Motor neuron (in vitro differentiated cells): ENCODE data around the gene NUDT7. TPM values are rescaled to one million over a fixed set of nuclear protein-coding genes. Genes with fewer than 3 reads are reported as not detected.
A peak's percentile ranks its signal among the peaks of the same experiment; 100 is the strongest.

Source experiments
- ATAC-seq, 8 experiments: fragments of 200-7000 bp; cut with Tn5 transposase; replicated peaks in 6 of 8; 2 replicates each; pipeline ENCODE4 v1.8.0; 2021; ENCODE audit warnings: mild to moderate bottlenecking in 8 of 8, moderate library complexity in 8 of 8
- H3K27ac ChIP-seq, 2 donors: fragments of 250-450 bp; sonication (Bioruptor Pico); 2 replicates each; pipeline ENCODE4 v1.9.0; 2021; ENCODE audit warnings: antibody characterized with exemption in 2 of 2, mild to moderate bottlenecking in 2 of 2, moderate library complexity in 1 of 2
- H3K4me1 ChIP-seq, 2 donors: fragments of 250-450 bp; sonication (Bioruptor Pico); replicated peaks in 1 of 2; 2 replicates each; pipeline ENCODE4 v1.6.1; 2021; ENCODE audit warnings: antibody characterized with exemption in 2 of 2, mild to moderate bottlenecking in 2 of 2, moderate library complexity in 1 of 2
- H3K4me3 ChIP-seq, 5 donors: fragments of 250-450 bp; sonication (Bioruptor Pico); 2 replicates each; pipeline ENCODE4 v1.9.0; 2021; ENCODE audit warnings: antibody characterized with exemption in 5 of 5, mild to moderate bottlenecking in 5 of 5, moderate library complexity in 4 of 5
- WGBS, 10 experiments: fragments of 450-650 bp; shearing (Covaris generic); methylation state at CpG; one replicate each; pipeline ENCODE4 v1.0.0; 2022; 5-methylcytosine and 5-hydroxymethylcytosine counted together
- in situ Hi-C, 9 experiments: fragments of 400-800 bp; cut with MboI; loops; one replicate each; pipeline ENCODE4 v1.15.0; 2021; ENCODE audit warnings: low sequenced_read_pairs in 9 of 9, low pct_unique_long_range_greater_than_20kb in 2 of 9; ENCODE audit not compliant: unreplicated experiment in 9 of 9
- total RNA-seq, 8 experiments: library from RNA; unstranded; fragments of 300-600 nt; gene quantifications; 2 replicates each; pipeline versions ENCODE4 v1.2.3 to v1.2.4, GENCODE V29; 2022

NUDT7 gene
- 10 to 100 TPM in 2 of 8 experiments, 1 to 10 TPM in 6; 4.1 to 14.2 (median 8.8) TPM for total RNA-seq

- in situ Hi-C loops = no loop called here
- Histone ChIP-seq H3K27ac (peak within 1 kb of the TSS; percentile 85 to 87), H3K4me1 (peaks cover 4% of the 10 kb centered on the region in 2 donors), H3K4me3 (peak within 1 kb of the TSS; percentile 46 to 61 (median 54))
- WGBS, 10 experiments = 0 to 10% (median 0%) methylated on average over 1 to 4 of the region's 55 CpGs; no CpG with 5 or more reads in 6 of the 10 experiments
- ATAC-seq = peak; percentile 89 to 97 (median 92)
These were observed at the start of gene NUDT7 for GRCh38 chr16:77722309-77723107. Gene NUDT7, plus strand, starts transcription at chr16:77722514. Its CDS starts 69 bp downstream, at chr16:77722583.

- in situ Hi-C loops = loop anchor here (10.0 to 25.0 kb wide), 6 partner anchors 287 to 420 kb away; partner anchors contain the start of gene WWOX (in 4 of the 9)
- Histone ChIP-seq H3K27ac (no peak overlapping the region), H3K4me1 (peaks cover 2 to 6% of the 10 kb centered on the region in 2 donors), H3K4me3 (no peak overlapping the region)
- 4 to 70% (median 40%) methylated on average over 1 to 4 of the region's 4 CpGs; no CpG with 5 or more reads in 1 of the 10 experiments for WGBS, 10 experiments
- no peak for ATAC-seq
These were observed 47.4 kb upstream of the NUDT7 start for GRCh38 chr16:77674888-77675287.

- Histone ChIP-seq H3K27ac (no peak overlapping the region), H3K4me3 (no peak overlapping the region), H3K4me1 (peaks cover 2 to 6% of the 10 kb centered on the region in 2 donors)
- in situ Hi-C loops = loop anchor here in 7 of 9 experiments (10.0 to 25.0 kb wide), 4 partner anchors 287 to 419 kb away; partner anchors contain the start of gene WWOX (in 2 of the 7)
- peak; percentile 80 to 91 (median 86) for ATAC-seq
- WGBS, 10 experiments = 12 to 50% (median 29%) methylated on average over 3 to 15 of the region's 15 CpGs
These were observed 46.6 kb upstream of the NUDT7 start for GRCh38 chr16:77675464-77676324.

- H3K4me1 ChIP-seq = peaks cover 2 to 6% of the 10 kb centered on the region in 2 donors
- H3K27ac ChIP-seq = no peak overlapping the region
- 0 to 93% (median 67%) methylated on average over 1 to 4 of the region's 4 CpGs; no CpG with 5 or more reads in 4 of the 10 experiments for WGBS, 10 experiments
- no peak for ATAC-seq
- H3K4me3 ChIP-seq = no peak overlapping the region
- in situ Hi-C loops = loop anchor here in 7 of 9 experiments (10.0 to 25.0 kb wide), 4 partner anchors 285 to 418 kb away; partner anchors contain the start of gene WWOX (in 2 of the 7)
These were observed 45.2 kb upstream of the NUDT7 start for GRCh38 chr16:77677129-77677528.

- Histone ChIP-seq H3K4me3 (no peak overlapping the region), H3K4me1 (peaks cover 23 to 24% of the 10 kb centered on the region in 2 donors), H3K27ac (no peak overlapping the region)
- ATAC-seq = no peak
- WGBS, 10 experiments = 0 to 86% (median 38%) methylated on average over 1 to 3 of the region's 3 CpGs; no CpG with 5 or more reads in 2 of the 10 experiments
- in situ Hi-C loops = loop anchor here in 7 of 9 experiments (10.0 to 25.0 kb wide), 4 partner anchors 283 to 415 kb away; partner anchors contain the start of gene WWOX (in 2 of the 7)
These were observed 42.9 kb upstream of the NUDT7 start for GRCh38 chr16:77679391-77679790.

- H3K4me1 ChIP-seq = peaks cover 29% of the 10 kb centered on the region in 2 donors
- in situ Hi-C loops = loop anchor here in 7 of 9 experiments (10.0 to 25.0 kb wide), 4 partner anchors 282 to 415 kb away; partner anchors contain the start of gene WWOX (in 2 of the 7)
- H3K4me3 ChIP-seq = no peak overlapping the region
- no peak for ATAC-seq
- WGBS, 10 experiments = 5 to 91% (median 82%) methylated on average over 1 to 3 of the region's 3 CpGs
- H3K27ac ChIP-seq = no peak overlapping the region
These were observed 42.4 kb upstream of the NUDT7 start for GRCh38 chr16:77679901-77680300.

- Histone ChIP-seq H3K4me1 (peaks cover 28 to 31% of the 10 kb centered on the region in 2 donors), H3K27ac (no peak overlapping the region), H3K4me3 (no peak overlapping the region)
- in situ Hi-C loops = loop anchor here in 1 of 9 experiments (25.0 kb wide), 1 partner anchor 282 kb away; no protein-coding TSS in a partner anchor
- ATAC-seq = no peak
- WGBS, 10 experiments = 53 to 100% (median 96%) methylated on average over 1 to 3 of the region's 3 CpGs
These were observed 41.8 kb upstream of the NUDT7 start for GRCh38 chr16:77680496-77680895.

- no peak overlapping the region for H3K27ac ChIP-seq
- 72 to 100% (median 90%) methylated on average over 1 to 9 of the region's 10 CpGs; no CpG with 5 or more reads in 1 of the 10 experiments for WGBS, 10 experiments
- peak in 1 of 8 experiments; percentile 32 for ATAC-seq
- H3K4me1 ChIP-seq = peaks cover 22 to 29% of the 10 kb centered on the region in 2 donors
- in situ Hi-C loops = loop anchor here in 1 of 9 experiments (25.0 kb wide), 1 partner anchor 280 kb away; no protein-coding TSS in a partner anchor
- H3K4me3 ChIP-seq = no peak overlapping the region
These were observed 39.7 kb upstream of the NUDT7 start for GRCh38 chr16:77682586-77682985.

- 0 to 100% (median 50%) methylated on average over 1 to 3 of the region's 4 CpGs; no CpG with 5 or more reads in 1 of the 10 experiments for WGBS, 10 experiments
- in situ Hi-C loops = loop anchor here in 1 of 9 experiments (25.0 kb wide), 1 partner anchor 279 kb away; no protein-coding TSS in a partner anchor
- H3K4me1 ChIP-seq = peaks cover 22 to 29% of the 10 kb centered on the region in 2 donors
- no peak overlapping the region for H3K27ac ChIP-seq
- ATAC-seq = peak in 6 of 8 experiments; percentile 15 to 73 (median 62)
- no peak overlapping the region for H3K4me3 ChIP-seq
These were observed 38.7 kb upstream of the NUDT7 start for GRCh38 chr16:77683397-77684180.

GRCh38 chr16:77684181-77684526 lies 38.2 kb upstream of the NUDT7 start:
- peaks cover 22 to 29% of the 10 kb centered on the region in 2 donors for H3K4me1 ChIP-seq
- peak in 7 of 8 experiments; percentile 58 to 98 (median 93) for ATAC-seq
- H3K4me3 ChIP-seq = no peak overlapping the region
- in situ Hi-C loops = loop anchor here in 1 of 9 experiments (25.0 kb wide), 1 partner anchor 278 kb away; no protein-coding TSS in a partner anchor
- peak overlapping the region in 1 of 2 donors; percentile 38 for H3K27ac ChIP-seq
- WGBS, 10 experiments = 18 to 88% (median 61%) methylated on average over 1 to 4 of the region's 4 CpGs

GRCh38 chr16:77686385-77686784 lies 35.9 kb upstream of the NUDT7 start:
- 61 to 100% (median 86%) methylated on average over 1 to 4 of the region's 4 CpGs; no CpG with 5 or more reads in 4 of the 10 experiments for WGBS, 10 experiments
- Histone ChIP-seq H3K27ac (no peak overlapping the region), H3K4me3 (no peak overlapping the region), H3K4me1 (peaks cover 22 to 29% of the 10 kb centered on the region in 2 donors)
- in situ Hi-C loops = loop anchor here in 1 of 9 experiments (25.0 kb wide), 1 partner anchor 276 kb away; no protein-coding TSS in a partner anchor
- ATAC-seq = no peak
